Right lobe of liver (tissue), 4 donors: ENCODE measurements around the gene TSC22D3.

Source experiments
- CTCF ChIP-seq, 4 donors: fragments of 200-600 bp in 3 of 4; fragments of 450-650 bp in 1 of 4; IDR thresholded peaks; one replicate each; pipeline versions ENCODE4 v1.5.1 to v1.8.0; 2016 to 2022; ENCODE audit warnings: antibody characterized with exemption in 4 of 4, mild to moderate bottlenecking in 2 of 4
- POLR2A ChIP-seq: fragments of 450-650 bp; IDR thresholded peaks from one replicate; pipeline ENCODE4 v1.6.1; 2017; ENCODE audit warnings: antibody characterized with exemption, mild to moderate bottlenecking
- donor health status: DM: no; HTN: no; CAD: no.
- donor health status: DM: no; HTN: no; CAD: no.
- donor health status: DM: no; HTN: yes; CAD: no.

GRCh38 chrX:107691024-107691448 is 84.6 kb downstream of the TSC22D3 start:
- TF ChIP-seq POLR2A (no peak), CTCF (IDR thresholded peaks at IDR 0.05) (no peak)
